Ramos (cell line): ENCODE measurements around the gene SYVN1.

Source experiments
- in situ Hi-C: fragments of 300-500 bp; cut with MboI; formaldehyde crosslinking; loops from one replicate; pipeline ENCODE4 v1.14.3; 2022; ENCODE audit warnings: low sequenced_read_pairs; ENCODE audit not compliant: unreplicated experiment

The SYVN1 gene

DNA sequence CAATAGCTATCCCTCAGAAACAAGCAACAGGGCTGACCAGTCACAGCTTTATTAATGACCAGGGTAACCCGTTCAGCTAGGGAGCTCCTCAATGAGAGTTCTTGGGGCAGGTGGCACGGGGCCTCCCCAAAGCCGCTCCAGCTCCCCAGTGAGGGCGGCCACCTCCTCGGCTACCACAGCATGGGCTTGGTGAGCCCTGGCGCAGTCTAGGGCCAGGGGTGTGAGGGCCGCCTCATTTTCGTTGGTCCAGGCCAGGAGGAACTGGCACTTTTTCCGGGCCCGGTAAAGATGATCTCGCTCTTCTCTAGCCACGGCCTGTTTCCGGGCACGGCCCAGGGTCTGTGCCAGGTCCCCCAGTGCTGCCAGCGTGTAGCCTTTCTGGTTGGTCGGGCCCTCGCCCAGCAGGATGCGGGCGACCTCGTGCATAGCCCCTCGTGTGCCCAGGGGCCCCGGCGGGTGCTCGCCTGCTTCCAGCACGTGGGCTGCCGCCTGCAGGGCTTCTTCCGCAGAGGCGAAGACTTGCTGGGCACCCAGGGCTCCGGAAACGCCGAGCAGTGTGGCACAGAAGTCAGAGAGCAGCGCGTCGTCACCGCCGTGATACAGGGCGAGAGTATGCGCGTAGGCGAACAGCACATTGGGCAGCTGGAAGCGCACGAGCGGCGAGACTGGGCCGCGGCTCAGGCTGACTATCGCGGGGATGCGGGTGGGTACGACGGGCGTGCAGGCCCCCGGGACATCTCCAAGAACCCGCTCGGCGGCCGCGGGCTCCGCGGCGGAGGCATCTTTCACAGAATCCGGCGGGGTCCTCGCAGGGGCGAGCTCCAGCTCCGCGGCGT, 17.7 kb downstream of the SYVN1 start:
- in situ Hi-C loops = no loop called here

DNA sequence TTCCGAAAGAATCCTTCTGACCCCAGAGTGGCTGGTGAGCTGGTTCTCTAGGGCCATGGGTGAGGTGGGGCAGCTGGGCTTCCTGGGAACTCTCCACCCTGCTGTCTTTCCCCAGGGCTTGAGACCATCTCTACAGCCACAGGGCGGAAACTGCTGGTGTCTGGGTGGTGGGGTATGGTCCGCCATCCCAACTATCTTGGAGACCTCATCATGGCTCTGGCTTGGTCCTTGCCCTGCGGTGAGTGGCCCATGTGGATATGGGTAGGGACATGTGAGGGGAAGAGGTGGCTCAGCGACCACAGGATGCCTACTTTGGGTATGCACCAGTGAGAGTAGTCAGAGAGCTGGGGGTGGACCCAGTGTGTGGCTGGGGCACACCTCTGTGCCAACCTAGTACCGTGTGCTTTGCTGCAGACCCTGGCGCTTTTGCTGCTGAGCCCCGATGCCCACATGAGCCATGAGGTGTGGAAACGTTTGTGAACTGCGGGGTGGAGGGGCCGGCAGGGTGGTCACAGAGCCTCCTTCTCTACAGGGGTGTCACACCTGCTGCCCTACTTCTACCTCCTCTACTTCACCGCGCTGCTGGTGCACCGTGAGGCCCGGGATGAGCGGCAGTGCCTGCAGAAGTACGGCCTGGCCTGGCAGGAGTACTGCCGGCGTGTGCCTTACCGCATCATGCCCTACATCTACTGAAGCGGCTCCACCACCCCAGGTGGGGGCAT, 18.8 kb downstream of the SYVN1 start:
- in situ Hi-C loops = no loop called here

DNA sequence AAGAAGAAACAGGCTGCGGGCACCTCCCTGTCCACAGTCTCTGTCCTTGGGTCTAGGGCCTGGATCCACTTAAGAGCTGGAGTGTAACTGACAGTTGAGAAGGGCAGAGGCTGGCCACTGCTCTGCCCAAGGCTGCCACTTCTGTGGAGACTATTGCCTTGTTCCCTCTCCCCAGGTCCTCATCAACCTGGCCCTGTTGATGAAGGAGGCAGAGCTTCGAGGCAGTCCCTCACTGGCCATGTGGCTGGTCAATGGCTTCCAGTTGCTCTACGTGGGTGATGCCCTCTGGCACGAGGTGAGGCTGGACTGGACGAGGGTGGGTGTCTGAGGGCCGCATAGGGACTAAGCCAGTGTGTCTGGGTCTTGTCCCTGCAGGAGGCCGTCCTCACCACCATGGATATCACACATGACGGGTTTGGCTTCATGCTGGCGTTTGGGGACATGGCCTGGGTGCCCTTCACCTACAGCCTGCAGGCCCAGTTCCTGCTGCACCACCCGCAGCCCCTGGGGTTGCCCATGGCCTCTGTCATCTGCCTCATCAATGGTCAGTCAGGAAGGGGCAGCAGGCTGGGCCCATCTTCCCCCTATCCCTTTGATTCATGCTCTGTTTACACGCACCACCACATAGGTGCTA, 19.7 kb downstream of the SYVN1 start:
- in situ Hi-C loops = loop anchor here (5.0 kb wide), 2 partner anchors 68 to 267 kb away; partner anchors contain the start of gene CAPN1

DNA sequence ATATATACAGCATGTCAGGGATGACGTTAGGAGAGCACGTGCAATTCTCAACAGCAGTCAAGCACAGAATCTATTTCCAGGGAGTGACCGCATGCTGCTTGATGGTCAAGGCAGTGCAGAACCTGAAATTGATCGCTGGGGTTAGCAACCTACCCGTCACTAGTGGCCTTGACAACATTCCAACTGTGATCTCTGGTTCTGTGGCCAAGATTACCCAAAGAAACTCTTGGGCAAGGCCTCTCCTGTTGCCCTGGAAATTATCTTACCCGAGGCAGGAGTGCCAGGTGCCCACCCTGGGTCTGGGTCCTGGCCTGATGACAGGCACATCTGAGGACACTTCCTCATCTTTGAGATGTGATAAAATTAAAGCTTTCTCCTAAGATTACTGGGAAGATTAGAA, 20.5 kb downstream of the SYVN1 start:
- in situ Hi-C loops = loop anchor here (5.0 kb wide), 2 partner anchors 68 to 267 kb away; partner anchors contain the start of gene CAPN1

DNA sequence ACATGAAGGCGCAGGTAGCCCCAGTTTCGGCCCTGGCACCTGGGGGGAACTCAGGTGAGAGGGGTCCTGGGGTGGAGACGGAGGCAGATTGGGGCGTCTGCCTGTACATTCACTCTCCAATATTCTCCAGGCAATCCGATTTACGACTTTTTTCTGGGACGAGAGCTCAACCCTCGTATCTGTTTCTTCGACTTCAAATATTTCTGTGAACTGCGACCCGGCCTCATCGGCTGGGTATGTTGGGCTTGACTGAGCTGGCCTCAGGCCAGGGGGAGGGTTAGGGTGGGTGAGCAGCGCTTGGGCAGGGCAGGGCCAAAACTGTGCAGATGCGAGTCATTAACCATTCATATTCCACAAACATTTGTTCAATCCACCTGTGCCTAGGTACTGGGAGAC, 21.0 kb downstream of the SYVN1 start:
- in situ Hi-C loops = loop anchor here (5.0 kb wide), 2 partner anchors 69 to 266 kb away; partner anchors contain the start of gene CAPN1

DNA sequence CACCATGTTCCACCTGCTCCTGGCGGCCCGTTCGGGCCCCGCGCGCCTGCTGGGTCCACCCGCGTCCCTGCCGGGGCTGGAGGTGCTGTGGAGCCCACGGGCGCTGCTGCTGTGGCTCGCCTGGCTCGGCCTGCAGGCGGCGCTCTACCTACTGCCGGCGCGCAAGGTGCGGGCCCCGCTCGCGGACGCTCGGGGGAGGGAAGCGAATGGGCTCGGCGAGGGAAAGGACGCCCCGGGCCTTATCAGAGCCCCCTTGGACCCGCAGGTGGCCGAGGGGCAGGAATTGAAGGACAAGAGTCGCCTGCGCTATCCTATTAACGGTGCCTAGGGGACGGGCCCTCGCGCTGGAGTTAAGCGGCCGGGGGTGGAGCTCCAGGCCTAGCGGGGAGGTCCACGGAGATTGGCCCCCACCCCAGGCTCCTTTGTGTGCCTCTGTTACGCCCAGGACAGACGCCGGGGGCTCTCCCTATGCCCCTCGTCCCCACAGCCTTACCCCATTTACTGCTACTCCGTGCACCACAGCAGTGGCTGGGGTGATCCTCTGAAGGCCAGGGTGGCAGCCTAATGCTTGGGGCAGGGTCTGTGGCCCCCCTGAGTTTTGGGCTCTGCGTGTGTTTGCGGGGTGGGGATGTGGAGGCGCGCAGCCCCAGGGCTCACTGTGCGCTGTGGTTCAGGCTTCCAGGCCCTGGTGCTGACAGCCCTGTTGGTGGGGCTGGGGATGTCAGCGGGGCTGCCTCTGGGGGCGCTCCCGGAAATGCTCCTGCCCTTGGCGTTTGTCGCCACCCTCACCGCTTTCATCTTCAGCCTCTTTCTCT, 21.6 kb downstream of the SYVN1 start:
- in situ Hi-C loops = loop anchor here (5.0 kb wide), 2 partner anchors 70 to 265 kb away; partner anchors contain the start of gene CAPN1

DNA sequence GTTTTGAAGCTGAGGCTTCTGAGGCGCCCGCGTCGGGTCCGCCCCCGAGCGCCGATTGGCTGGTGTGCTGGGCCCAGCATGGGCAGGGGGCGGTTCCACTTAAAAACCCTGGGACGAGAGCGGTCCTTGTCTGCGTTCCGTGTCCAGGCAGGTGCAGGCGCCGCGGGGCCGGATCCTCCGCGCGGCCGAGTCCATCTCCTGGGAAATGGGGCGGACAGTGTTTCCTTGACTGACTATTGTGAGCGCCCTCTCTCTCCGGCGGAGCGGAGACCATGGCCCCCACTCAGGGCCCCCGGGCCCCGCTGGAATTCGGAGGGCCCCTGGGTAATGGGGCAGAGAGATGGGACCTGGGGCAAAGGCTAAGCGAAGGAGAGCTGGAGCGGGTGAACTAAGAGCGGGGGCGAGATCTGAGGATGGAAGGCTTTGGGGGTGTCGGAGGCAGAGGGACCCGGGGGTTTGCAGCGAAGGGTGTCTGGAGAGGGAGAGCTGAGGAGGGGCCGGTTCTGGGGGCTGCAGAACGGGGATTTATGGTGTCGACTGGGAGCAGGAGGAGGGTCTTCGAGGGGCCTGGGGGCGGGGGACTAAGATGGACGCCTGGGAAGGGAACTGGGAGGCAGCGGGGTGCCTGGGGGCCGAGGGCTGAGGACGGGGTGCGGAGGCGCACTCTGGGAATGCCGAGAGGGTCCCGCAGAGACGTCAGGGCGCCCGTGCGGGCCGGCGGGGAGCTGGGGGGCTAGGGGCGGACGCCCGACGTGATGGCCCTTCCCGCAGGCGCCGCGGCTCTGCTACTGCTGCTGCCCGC, 22.4 kb downstream of the SYVN1 start, which contains the start of gene TM7SF2:
Gene TM7SF2 (plus strand): TSS at position 129 of the 802 bp plus-strand sequence. CDS start 144 bp downstream, at position 273.
- in situ Hi-C loops = loop anchor here (5.0 kb wide), 2 partner anchors 70 to 265 kb away; partner anchors contain the start of gene CAPN1

DNA sequence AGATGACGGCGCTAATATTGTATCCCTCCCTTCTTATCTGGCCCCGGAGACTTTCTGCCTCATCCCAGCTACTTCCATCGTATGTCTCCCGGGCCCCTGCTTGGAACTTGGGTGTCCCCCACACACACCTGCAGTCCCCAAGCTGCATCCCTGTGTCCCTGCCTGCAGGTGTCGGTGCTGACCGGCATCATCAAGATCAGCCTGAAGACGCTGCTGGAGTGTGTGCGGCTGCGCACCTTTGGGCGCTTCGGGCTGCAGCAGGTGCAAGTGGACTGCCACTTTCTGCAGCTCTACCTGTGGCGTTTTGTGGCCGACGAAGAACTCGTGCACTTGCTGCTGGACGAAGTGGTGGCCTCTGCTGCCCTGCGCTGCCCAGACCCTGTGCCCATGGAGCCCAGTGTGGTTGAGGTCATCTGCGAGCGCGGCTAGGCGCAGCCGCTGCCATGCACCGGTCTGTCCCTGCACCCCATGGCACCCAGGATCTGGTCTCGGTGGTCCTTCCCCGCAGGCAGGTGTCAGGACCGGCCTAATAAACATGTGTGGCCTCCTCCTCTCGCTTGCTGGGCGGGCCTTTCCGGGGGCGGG, 23.1 kb downstream of the SYVN1 start:
- in situ Hi-C loops = loop anchor here (5.0 kb wide), 2 partner anchors 71 to 264 kb away; partner anchors contain the start of gene CAPN1

DNA sequence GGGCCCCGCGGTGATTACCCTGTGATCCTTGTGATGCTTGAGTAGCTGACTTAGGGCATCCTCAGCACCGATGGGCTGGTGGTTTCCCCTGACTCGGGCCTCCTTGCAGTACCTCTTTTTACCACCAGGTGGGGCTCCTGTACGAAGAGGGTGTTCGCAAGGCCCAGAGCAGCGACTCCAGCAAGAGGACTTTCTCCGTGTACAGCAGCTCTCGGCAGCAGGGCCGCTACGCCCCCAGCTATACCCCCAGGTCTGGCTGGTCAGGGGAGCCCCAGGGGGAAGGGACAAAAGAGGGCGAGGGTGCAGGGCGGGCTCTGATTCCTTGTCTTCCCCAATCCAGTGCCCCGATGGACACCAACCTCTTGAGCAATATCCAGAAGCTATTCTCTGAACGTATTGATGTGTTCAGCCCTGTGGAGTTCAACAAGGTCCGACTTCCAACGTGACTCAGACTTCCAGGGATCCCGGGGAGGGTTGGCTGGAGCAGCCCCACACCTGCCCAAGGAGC, 23.9 kb downstream of the SYVN1 start:
- in situ Hi-C loops = loop anchor here (5.0 kb wide), 2 partner anchors 72 to 263 kb away; partner anchors contain the start of gene CAPN1

DNA sequence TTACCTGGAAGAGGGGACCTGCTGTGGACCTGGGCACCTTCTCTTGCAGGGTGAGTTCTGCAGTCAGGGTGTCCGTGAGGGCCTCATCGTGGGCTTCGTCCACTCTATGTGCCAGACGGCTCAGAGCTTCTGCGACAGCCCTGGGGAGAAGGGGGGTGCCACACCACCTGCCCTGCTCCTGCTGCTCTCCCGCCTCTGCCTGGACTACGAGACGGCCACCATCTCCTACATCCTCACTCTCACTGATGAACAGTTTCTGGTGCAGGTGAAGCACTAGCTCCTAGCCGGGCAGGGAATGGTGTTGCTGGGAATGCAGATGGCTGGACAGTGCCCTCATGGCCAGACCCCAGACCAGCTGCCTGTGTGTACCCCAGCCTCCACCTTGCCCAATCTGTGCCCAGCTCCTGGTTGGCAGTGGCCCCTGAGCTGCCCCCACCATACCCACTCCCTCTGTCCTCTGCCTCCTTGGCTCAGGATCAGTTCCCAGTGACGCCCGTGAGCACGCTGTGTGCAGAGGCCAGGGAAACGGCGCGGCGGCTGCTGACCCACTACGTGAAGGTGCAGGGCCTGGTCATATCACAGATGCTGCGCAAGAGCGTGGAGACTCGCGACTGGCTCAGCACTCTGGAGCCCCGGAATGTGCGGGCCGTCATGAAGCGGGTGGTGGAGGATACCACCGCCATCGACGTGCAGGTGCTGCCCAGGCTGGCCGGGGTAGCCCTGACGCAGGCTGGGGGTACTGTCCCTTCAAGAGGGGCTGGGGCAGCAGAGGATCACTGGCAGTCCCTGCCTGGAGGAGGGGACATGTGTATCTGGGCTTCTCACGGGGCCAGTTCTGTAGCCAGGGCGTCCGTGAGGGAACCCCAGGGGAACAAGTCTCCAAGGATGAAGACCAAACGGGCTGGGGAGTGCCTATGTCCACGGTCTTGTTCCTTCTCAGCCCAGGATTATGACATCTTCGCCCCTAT, 24.8 kb downstream of the SYVN1 start:
- in situ Hi-C loops = loop anchor here (5.0 kb wide), 2 partner anchors 73 to 262 kb away; partner anchors contain the start of gene CAPN1

DNA sequence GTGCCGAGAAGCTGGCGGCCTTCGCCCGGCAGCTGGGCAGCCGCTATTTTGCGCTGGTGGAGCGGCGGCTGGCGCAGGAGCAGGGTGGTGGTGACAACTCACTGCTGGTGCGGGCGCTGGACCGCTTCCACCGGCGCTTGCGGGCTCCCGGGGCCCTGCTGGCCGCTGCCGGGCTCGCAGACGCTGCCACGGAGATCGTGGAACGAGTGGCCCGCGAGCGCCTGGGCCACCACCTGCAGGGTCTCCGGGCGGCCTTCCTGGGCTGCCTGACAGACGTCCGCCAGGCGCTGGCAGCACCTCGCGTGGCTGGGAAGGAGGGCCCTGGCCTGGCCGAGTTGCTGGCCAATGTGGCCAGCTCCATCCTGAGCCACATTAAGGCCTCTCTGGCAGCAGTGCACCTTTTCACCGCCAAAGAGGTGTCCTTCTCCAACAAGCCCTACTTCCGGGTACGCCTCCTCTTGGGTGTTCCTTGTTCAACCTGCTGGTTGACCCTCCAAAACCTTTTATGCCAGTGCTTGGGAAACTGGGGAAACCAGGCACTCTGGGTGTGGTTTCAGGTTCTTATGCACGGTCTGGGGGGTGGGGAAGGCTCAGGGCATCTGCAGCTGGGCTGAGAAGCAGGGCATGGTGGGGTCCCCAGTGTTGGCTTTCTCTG, 25.7 kb downstream of the SYVN1 start:
- in situ Hi-C loops = no loop called here

DNA sequence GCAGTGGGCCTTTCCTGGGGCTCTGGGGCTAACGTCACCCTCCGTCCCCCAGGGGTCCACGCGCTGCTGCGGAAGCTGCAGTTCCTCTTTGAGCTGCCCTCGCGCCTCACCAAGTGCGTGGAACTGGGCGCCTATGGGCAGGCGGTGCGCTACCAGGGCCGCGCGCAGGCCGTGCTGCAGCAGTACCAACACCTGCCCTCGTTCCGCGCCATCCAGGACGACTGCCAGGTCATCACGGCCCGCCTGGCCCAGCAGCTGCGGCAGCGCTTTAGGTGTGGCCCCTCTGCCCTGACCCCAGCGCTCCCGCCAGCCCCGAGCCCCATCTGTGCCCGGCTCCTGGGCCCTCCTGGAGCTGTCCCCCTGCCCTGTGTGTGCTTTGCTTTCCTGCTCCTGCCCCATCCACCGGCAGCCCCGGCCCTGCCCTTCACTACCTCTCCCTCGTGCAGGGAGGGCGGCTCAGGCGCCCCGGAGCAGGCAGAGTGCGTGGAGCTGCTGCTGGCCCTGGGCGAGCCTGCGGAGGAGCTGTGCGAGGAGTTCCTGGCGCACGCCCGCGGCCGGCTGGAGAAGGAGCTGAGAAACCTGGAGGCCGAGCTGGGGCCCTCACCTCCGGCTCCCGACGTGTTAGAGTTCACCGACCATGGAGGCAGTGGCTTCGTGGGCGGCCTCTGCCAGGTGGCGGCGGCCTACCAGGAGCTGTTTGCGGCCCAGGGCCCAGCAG, 26.4 kb downstream of the SYVN1 start:
- in situ Hi-C loops = no loop called here

DNA sequence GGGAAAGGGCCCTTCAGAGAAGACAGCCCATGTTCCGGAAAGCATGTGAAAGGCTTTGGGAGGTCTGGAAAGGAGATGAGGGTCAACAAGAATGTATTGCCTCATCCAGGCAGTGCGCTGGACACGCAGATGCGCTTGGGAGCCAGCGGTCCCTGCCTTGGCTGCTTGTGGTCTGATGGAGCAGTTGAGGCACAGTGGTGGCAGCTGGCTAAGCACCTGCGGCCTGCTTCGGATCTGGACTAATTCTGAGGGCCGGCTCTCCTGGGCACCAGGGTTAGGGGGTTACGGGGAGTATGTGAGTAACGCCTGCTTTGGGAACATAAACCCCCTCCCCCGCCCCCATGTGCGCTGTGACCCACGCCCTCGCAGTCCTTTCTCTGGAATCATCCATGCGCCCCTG, 27.2 kb downstream of the SYVN1 start:
- in situ Hi-C loops = no loop called here

DNA sequence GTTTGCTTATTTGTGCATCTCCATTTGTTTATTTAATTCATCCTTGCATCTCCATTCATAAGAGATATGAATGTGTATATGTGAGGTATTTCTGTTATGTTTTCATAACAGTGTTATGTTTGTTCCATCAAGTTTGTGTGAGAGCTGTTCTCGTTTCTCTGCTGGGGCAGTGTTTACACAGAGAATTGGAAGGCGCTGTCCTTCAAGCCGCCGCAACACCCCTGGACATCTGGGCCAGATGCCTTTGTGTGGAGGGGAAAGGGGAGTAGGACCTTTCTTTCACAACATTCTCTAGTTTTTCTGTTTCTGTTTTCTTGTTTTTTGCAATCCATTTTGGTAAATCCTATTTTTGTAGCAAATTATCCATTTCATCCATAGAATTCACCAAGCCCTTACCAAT, 29.7 kb downstream of the SYVN1 start:
- in situ Hi-C loops = no loop called here

DNA sequence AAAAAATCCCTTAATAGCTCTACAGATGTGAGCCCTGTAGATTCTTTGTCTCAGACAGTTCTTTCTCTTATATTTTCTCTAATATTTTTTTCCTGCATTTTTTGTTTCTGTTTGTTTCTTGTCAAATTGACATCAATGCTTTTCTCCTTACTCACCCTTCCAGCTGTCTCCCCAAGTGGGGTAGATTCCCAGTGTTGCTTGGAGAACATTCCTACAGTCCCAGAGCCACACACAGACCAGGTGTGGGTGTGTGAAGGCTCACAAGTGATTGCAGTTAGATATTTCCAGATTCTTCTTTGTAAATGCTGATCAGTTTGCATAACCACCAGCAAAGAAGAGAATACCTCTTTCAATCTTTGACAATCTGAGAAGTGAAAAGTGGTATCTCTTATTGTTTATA, 30.8 kb downstream of the SYVN1 start:
- in situ Hi-C loops = no loop called here
